DOHH2 (cell line): ENCODE data around the gene ZBTB47.

ENCODE experiments used
- EZH2phosphoT487 ChIP-seq: fragments of 200-600 bp; sonication (generic); IDR thresholded peaks from 2 replicates; pipeline ENCODE4 v1.6.1; 2017; ENCODE audit warnings: borderline replicate concordance, mild to moderate bottlenecking, antibody characterized with exemption, low read length, moderate library complexity, mixed read lengths
- TF ChIP-seq, protein P1 (sequence below): fragments of 200-600 bp; sonication (generic); IDR thresholded peaks from one replicate; pipeline ENCODE4 v1.5.1; 2014; ENCODE audit warnings: antibody characterized with exemption, mild to moderate bottlenecking, low read depth, low read length; ENCODE audit not compliant: poor library complexity, severe bottlenecking

- TF ChIP-seq, protein P1, sequence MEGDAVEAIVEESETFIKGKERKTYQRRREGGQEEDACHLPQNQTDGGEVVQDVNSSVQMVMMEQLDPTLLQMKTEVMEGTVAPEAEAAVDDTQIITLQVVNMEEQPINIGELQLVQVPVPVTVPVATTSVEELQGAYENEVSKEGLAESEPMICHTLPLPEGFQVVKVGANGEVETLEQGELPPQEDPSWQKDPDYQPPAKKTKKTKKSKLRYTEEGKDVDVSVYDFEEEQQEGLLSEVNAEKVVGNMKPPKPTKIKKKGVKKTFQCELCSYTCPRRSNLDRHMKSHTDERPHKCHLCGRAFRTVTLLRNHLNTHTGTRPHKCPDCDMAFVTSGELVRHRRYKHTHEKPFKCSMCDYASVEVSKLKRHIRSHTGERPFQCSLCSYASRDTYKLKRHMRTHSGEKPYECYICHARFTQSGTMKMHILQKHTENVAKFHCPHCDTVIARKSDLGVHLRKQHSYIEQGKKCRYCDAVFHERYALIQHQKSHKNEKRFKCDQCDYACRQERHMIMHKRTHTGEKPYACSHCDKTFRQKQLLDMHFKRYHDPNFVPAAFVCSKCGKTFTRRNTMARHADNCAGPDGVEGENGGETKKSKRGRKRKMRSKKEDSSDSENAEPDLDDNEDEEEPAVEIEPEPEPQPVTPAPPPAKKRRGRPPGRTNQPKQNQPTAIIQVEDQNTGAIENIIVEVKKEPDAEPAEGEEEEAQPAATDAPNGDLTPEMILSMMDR, result no peak
- no peak for TF ChIP-seq EZH2phosphoT487
Measured at GRCh38 chr3:42612928-42613327, 40.6 kb upstream of the ZBTB47 start.
